HL-60 (cell line): ENCODE results near the gene TENM4.

Experiments
- TF ChIP-seq, protein P1 (sequence below): IDR thresholded peaks from one replicate; pipeline ENCODE4 v1.5.1; 2011; ENCODE audit warnings: low read length, control low read depth, inconsistent platforms; ENCODE audit not compliant: insufficient read depth
- TF ChIP-seq, protein P2 (sequence below): IDR thresholded peaks from 2 replicates; pipeline ENCODE4 v1.6.1; 2012; ENCODE audit warnings: low read depth; ENCODE audit not compliant: insufficient replicate concordance

DNA sequence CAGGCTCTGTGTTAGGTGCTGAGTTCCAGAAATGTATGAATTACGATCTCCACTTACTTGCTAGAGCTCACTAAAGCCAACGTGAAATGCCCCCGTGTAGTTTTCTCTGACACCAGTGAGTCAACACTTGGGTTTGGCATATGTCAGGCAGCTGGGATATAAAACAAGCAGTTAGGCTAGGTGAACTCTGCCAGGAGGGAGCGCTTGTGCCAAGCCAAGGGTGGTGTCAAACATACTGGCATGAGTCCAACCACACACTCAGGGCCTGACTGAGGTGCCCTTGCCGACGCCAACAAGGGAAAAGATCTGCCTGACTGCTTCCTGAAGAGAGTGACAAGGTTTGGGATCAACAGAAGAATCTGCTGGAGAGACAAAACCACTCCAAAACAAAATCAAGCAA, 698.4 kb downstream of the TENM4 start:
- TF ChIP-seq, protein P1, sequence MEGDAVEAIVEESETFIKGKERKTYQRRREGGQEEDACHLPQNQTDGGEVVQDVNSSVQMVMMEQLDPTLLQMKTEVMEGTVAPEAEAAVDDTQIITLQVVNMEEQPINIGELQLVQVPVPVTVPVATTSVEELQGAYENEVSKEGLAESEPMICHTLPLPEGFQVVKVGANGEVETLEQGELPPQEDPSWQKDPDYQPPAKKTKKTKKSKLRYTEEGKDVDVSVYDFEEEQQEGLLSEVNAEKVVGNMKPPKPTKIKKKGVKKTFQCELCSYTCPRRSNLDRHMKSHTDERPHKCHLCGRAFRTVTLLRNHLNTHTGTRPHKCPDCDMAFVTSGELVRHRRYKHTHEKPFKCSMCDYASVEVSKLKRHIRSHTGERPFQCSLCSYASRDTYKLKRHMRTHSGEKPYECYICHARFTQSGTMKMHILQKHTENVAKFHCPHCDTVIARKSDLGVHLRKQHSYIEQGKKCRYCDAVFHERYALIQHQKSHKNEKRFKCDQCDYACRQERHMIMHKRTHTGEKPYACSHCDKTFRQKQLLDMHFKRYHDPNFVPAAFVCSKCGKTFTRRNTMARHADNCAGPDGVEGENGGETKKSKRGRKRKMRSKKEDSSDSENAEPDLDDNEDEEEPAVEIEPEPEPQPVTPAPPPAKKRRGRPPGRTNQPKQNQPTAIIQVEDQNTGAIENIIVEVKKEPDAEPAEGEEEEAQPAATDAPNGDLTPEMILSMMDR: no peak
- TF ChIP-seq, protein P2, sequence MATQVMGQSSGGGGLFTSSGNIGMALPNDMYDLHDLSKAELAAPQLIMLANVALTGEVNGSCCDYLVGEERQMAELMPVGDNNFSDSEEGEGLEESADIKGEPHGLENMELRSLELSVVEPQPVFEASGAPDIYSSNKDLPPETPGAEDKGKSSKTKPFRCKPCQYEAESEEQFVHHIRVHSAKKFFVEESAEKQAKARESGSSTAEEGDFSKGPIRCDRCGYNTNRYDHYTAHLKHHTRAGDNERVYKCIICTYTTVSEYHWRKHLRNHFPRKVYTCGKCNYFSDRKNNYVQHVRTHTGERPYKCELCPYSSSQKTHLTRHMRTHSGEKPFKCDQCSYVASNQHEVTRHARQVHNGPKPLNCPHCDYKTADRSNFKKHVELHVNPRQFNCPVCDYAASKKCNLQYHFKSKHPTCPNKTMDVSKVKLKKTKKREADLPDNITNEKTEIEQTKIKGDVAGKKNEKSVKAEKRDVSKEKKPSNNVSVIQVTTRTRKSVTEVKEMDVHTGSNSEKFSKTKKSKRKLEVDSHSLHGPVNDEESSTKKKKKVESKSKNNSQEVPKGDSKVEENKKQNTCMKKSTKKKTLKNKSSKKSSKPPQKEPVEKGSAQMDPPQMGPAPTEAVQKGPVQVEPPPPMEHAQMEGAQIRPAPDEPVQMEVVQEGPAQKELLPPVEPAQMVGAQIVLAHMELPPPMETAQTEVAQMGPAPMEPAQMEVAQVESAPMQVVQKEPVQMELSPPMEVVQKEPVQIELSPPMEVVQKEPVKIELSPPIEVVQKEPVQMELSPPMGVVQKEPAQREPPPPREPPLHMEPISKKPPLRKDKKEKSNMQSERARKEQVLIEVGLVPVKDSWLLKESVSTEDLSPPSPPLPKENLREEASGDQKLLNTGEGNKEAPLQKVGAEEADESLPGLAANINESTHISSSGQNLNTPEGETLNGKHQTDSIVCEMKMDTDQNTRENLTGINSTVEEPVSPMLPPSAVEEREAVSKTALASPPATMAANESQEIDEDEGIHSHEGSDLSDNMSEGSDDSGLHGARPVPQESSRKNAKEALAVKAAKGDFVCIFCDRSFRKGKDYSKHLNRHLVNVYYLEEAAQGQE: no peak
